ENCODE data around the gene DPH5.

Gene DPH5

DNA sequence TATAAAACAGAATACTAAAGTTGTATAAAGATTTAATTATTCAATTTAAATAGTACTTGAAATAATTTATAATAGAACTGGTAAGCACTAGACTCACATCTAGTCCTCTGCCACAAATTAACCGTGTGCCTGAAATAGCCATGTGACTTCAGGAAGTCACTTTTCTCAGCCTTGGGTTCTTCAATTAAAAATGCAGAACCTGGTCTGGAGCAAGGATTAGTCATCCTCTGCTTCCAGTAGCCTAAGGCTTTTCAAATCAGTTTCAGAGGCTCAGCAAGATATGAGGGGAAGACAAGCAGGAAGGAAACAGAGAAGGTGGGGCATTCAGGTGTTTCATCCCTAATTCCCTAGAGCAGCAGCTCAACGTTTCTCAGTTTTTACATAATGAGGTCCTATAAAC, 23.0 kb downstream of the DPH5 start:
- ATAC-seq: peak; percentile 47; the same call in 2 of the 3 replicates
- no peak for TF ChIP-seq ZNF8 (CRISPR knock-in tag; IDR thresholded peaks at IDR 0.05)
- TF ChIP-seq ZNF565 (CRISPR knock-in tag; conservative IDR thresholded peaks at IDR 0.05; ENCODE audit: low read depth): no peak
- no peak for TF ChIP-seq OSR1 (CRISPR knock-in tag; IDR thresholded peaks at IDR 0.05)
- no peak for TF ChIP-seq CREB5 (CRISPR knock-in tag; IDR thresholded peaks at IDR 0.05; ENCODE audit: low read depth)
- TF ChIP-seq, protein P1, sequence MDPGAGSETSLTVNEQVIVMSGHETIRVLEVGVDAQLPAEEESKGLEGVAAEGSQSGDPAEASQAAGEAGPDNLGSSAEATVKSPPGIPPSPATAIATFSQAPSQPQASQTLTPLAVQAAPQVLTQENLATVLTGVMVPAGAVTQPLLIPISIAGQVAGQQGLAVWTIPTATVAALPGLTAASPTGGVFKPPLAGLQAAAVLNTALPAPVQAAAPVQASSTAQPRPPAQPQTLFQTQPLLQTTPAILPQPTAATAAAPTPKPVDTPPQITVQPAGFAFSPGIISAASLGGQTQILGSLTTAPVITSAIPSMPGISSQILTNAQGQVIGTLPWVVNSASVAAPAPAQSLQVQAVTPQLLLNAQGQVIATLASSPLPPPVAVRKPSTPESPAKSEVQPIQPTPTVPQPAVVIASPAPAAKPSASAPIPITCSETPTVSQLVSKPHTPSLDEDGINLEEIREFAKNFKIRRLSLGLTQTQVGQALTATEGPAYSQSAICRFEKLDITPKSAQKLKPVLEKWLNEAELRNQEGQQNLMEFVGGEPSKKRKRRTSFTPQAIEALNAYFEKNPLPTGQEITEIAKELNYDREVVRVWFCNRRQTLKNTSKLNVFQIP (CRISPR knock-in tag; IDR thresholded peaks at IDR 0.05; ENCODE audit: borderline replicate concordance, low read depth): no peak
- TF ChIP-seq BACH2 (CRISPR knock-in tag; IDR thresholded peaks at IDR 0.05; ENCODE audit: borderline replicate concordance): no peak
- TF ChIP-seq PATZ1 (CRISPR knock-in tag; IDR thresholded peaks at IDR 0.05; ENCODE audit: borderline replicate concordance): no peak
- TF ChIP-seq CSDC2 (CRISPR knock-in tag; IDR thresholded peaks at IDR 0.05): no peak
- TF ChIP-seq TOX (CRISPR knock-in tag; IDR thresholded peaks at IDR 0.05; ENCODE audit: borderline replicate concordance): no peak
- no peak for TF ChIP-seq RARB (CRISPR knock-in tag; IDR thresholded peaks at IDR 0.05)
- no peak for TF ChIP-seq ISL1 (CRISPR knock-in tag; IDR thresholded peaks at IDR 0.05)
- no peak for TF ChIP-seq GLIS3 (CRISPR knock-in tag; IDR thresholded peaks at IDR 0.05)
- TF ChIP-seq ZFP30 (CRISPR knock-in tag; IDR thresholded peaks at IDR 0.05): no peak

DNA sequence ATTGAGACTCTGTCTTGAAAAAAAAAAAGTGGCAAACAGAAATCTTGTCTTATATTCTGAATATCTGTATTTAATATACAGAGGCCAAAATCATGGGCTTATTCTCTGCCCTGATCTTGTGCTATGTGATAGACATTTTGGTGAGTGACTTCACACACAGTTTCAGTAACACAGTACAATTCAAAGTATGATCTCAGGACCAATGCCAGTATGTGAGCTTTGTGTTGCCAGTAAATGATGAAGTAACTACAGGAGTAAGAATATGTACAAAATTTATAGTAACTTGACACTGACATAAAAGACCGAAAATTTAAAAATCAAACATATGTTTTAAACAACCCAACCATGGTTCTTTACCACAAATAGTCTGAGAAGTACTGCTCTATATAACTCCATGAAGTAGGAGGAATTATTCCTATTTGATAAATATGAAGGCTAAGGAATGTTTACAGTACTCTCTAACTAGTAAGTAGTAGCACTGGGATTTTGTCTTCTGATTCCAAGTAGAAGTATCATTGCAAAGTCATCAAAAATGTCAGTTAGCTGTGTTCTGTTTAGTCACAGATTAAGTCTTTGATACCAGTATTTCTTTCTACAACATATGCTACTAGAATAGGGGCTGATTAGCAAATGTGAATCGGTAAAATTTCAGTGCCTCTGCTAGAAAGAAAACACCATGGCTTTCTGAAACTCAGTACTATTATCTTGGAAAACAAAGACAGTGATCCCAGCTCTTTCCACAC, 25.3 kb downstream of the DPH5 start:
- no peak for ATAC-seq
- TF ChIP-seq ESRRG (CRISPR knock-in tag; IDR thresholded peaks at IDR 0.05) (no peak), TOX (CRISPR knock-in tag; IDR thresholded peaks at IDR 0.05; ENCODE audit: borderline replicate concordance) (no peak), CSDC2 (CRISPR knock-in tag; IDR thresholded peaks at IDR 0.05) (no peak), RARB (CRISPR knock-in tag; IDR thresholded peaks at IDR 0.05) (no peak), ZC3H10 (CRISPR knock-in tag; IDR thresholded peaks at IDR 0.05) (no peak), GLIS3 (CRISPR knock-in tag; IDR thresholded peaks at IDR 0.05) (no peak), OSR1 (CRISPR knock-in tag; IDR thresholded peaks at IDR 0.05) (no peak), ZNF565 (CRISPR knock-in tag; conservative IDR thresholded peaks at IDR 0.05; ENCODE audit: low read depth) (no peak), TCF4 (CRISPR knock-in tag; IDR thresholded peaks at IDR 0.05; ENCODE audit: borderline replicate concordance) (no peak), SNAI2 (CRISPR knock-in tag; IDR thresholded peaks at IDR 0.05) (no peak), ISL1 (CRISPR knock-in tag; IDR thresholded peaks at IDR 0.05) (no peak), CREB5 (CRISPR knock-in tag; IDR thresholded peaks at IDR 0.05; ENCODE audit: low read depth) (no peak), ZNF8 (CRISPR knock-in tag; IDR thresholded peaks at IDR 0.05) (no peak), PATZ1 (CRISPR knock-in tag; IDR thresholded peaks at IDR 0.05; ENCODE audit: borderline replicate concordance) (no peak), ARNTL (CRISPR knock-in tag; IDR thresholded peaks at IDR 0.05; ENCODE audit: borderline replicate concordance, low read depth) (no peak), ZFP30 (CRISPR knock-in tag; IDR thresholded peaks at IDR 0.05) (no peak), CSRNP3 (CRISPR knock-in tag; IDR thresholded peaks at IDR 0.05) (no peak)
- TF ChIP-seq, protein P2, sequence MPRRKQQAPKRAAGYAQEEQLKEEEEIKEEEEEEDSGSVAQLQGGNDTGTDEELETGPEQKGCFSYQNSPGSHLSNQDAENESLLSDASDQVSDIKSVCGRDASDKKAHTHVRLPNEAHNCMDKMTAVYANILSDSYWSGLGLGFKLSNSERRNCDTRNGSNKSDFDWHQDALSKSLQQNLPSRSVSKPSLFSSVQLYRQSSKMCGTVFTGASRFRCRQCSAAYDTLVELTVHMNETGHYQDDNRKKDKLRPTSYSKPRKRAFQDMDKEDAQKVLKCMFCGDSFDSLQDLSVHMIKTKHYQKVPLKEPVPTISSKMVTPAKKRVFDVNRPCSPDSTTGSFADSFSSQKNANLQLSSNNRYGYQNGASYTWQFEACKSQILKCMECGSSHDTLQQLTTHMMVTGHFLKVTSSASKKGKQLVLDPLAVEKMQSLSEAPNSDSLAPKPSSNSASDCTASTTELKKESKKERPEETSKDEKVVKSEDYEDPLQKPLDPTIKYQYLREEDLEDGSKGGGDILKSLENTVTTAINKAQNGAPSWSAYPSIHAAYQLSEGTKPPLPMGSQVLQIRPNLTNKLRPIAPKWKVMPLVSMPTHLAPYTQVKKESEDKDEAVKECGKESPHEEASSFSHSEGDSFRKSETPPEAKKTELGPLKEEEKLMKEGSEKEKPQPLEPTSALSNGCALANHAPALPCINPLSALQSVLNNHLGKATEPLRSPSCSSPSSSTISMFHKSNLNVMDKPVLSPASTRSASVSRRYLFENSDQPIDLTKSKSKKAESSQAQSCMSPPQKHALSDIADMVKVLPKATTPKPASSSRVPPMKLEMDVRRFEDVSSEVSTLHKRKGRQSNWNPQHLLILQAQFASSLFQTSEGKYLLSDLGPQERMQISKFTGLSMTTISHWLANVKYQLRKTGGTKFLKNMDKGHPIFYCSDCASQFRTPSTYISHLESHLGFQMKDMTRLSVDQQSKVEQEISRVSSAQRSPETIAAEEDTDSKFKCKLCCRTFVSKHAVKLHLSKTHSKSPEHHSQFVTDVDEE (CRISPR knock-in tag; IDR thresholded peaks at IDR 0.05): no peak
- TF ChIP-seq, protein P1 (CRISPR knock-in tag; IDR thresholded peaks at IDR 0.05; ENCODE audit: borderline replicate concordance, low read depth): no peak

Measured in SK-N-SH treated with all-trans-retinoic acid at 6 μM for 48 hours (cell line).